ENCODE measurements around the gene SRP54.
"Not testable (repeated sequence)": the region's sequence is repeated elsewhere in the genome, so short reads cannot be mapped to it uniquely, and the experiment has no call there.

SRP54 gene

DNA sequence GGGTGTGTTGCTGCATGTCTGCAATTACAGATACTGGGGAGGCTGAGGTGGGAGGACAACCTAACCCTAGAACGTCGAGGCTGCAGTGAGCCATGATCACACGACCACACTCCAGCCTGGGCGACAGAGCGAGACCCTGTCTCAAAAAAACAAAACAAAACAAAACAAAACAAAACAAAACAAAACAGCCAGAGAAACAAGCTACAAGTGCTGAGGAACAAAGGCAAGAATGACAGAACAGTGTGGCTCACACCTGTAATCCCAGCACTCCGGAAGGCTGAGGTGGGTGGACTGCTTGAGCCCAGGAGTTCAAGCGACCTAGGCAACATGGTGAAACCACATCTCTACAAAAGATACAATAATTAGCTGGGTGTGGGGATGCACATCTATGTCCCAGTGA lies 38.0 kb upstream of the SRP54 start:
- WGBS (ENCODE audit: extremely low coverage, insufficient coverage, low lambda C conversion rate), result no CpG with 5 or more reads among the region's 7 CpGs
- Histone ChIP-seq H4K5ac (ENCODE audit: low read length) (no peak overlapping the region), H3K79me1 (ENCODE audit: low read length) (no peaks in the 10 kb centered on the region), H3K56ac (ENCODE audit: low read length) (no peak overlapping the region), H3K27ac (ENCODE audit: low read depth, low read length) (no peak overlapping the region), H2BK120ac (ENCODE audit: low read depth, low read length) (no peak overlapping the region), H3K27me3 (ENCODE audit: insufficient read depth, low read length, poor library complexity) (no peaks in the 10 kb centered on the region), H3K4me2 (ENCODE audit: low read length) (no peak overlapping the region), H2BK5ac (ENCODE audit: low read length) (no peak overlapping the region), H3K23ac (ENCODE audit: low read length) (no peak overlapping the region), H3K4me1 (ENCODE audit: control insufficient read depth, low read depth, low read length) (no peaks in the 10 kb centered on the region), H2AK5ac (ENCODE audit: low read length) (no peak overlapping the region), H3K36me3 (ENCODE audit: control insufficient read depth, insufficient read depth, low read length) (no peaks in the 10 kb centered on the region), H3K4ac (ENCODE audit: low read depth, low read length) (no peak overlapping the region), H3K4me3 (ENCODE audit: low read length) (no peak overlapping the region), H3K79me2 (ENCODE audit: control insufficient read depth, insufficient read depth, low read length) (no peaks in the 10 kb centered on the region), H4K8ac (ENCODE audit: low read depth, low read length) (no peak overlapping the region), H3K18ac (ENCODE audit: low read length) (no peak overlapping the region), H2BK15ac (replicated peaks; ENCODE audit: low read depth) (no peak overlapping the region), H3K9ac (ENCODE audit: low read length) (no peak overlapping the region)
- DNase-seq, result no peak

DNA sequence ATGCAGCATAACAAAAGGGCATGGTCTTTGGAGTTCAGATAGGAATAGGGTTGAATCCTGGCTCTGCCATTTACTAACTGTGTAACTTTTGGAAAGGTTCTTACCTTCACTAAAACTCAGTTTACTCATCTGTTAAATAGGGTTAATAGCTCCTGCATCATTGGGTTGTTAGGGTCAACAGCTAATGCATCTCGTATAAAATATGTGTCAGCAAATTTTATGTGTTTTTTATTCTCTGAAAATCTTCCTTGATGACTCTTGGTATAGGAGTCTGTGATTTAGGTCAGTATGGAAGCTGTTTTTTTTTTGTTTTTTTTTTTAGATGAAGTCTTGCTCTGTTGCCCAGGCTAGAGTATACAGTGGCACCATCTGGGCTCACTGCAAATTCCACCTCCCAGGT lies 36.1 kb upstream of the SRP54 start:
- H3K27ac ChIP-seq (ENCODE audit: low read depth, low read length), result no peak overlapping the region

DNA sequence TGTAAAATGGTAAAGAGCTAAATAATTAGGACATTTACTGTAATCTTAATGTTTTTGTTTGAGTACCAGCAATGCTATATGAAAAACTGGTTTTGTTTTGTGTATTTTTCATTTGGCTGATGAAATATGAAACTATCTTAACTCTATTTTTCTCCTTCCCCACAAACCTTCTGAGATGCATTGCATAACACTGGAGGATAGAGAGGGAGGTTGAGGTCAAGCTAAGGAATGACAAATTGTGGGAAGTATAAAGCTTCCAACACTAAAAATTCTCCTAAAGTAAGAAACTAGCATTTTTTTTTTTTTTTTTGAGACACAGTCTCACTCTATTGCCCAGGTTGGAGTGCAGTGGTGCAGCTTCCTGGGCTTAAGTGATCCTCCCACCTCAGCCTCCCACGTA lies 31.5 kb upstream of the SRP54 start:
- H3K23ac ChIP-seq (ENCODE audit: low read length), result no peak overlapping the region
- no peaks in the 10 kb centered on the region for H3K4me1 ChIP-seq (ENCODE audit: control insufficient read depth, low read depth, low read length)
- H2BK5ac ChIP-seq (ENCODE audit: low read length), result no peak overlapping the region
- H2AK5ac ChIP-seq (ENCODE audit: low read length), result no peak overlapping the region
- no peaks in the 10 kb centered on the region for H3K79me1 ChIP-seq (ENCODE audit: low read length)
- H3K27ac ChIP-seq (ENCODE audit: low read depth, low read length), result no peak overlapping the region
- no peak overlapping the region for H3K4me2 ChIP-seq (ENCODE audit: low read length)
- H4K5ac ChIP-seq (ENCODE audit: low read length), result no peak overlapping the region
- no peak for DNase-seq
- H2BK120ac ChIP-seq (ENCODE audit: low read depth, low read length), result no peak overlapping the region
- no peak overlapping the region for H3K18ac ChIP-seq (ENCODE audit: low read length)
- no peaks in the 10 kb centered on the region for H3K27me3 ChIP-seq (ENCODE audit: insufficient read depth, low read length, poor library complexity)
- no peak overlapping the region for H3K56ac ChIP-seq (ENCODE audit: low read length)
- no peak overlapping the region for H2BK15ac ChIP-seq (replicated peaks; ENCODE audit: low read depth)
- no peak overlapping the region for H4K8ac ChIP-seq (ENCODE audit: low read depth, low read length)
- no peak overlapping the region for H3K4ac ChIP-seq (ENCODE audit: low read depth, low read length)
- H3K79me2 ChIP-seq (ENCODE audit: control insufficient read depth, insufficient read depth, low read length), result no peaks in the 10 kb centered on the region
- H3K36me3 ChIP-seq (ENCODE audit: control insufficient read depth, insufficient read depth, low read length), result no peaks in the 10 kb centered on the region
- WGBS (ENCODE audit: extremely low coverage, insufficient coverage, low lambda C conversion rate), result no CpG with 5 or more reads among the region's 1 CpG
- no peak overlapping the region for H3K9ac ChIP-seq (ENCODE audit: low read length)
- no peak overlapping the region for H3K4me3 ChIP-seq (ENCODE audit: low read length)

More for the DNA sequence above, 36.1 kb upstream of the SRP54 start:
- H4K8ac ChIP-seq (ENCODE audit: low read depth, low read length), result no peak overlapping the region
- H3K36me3 ChIP-seq (ENCODE audit: control insufficient read depth, insufficient read depth, low read length), result no peaks in the 10 kb centered on the region
- H3K4me3 ChIP-seq (ENCODE audit: low read length), result no peak overlapping the region
- no peak for DNase-seq
- no peak overlapping the region for H2BK15ac ChIP-seq (replicated peaks; ENCODE audit: low read depth)
- no peaks in the 10 kb centered on the region for H3K4me1 ChIP-seq (ENCODE audit: control insufficient read depth, low read depth, low read length)
- H2BK5ac ChIP-seq (ENCODE audit: low read length), result no peak overlapping the region
- no peak overlapping the region for H2BK120ac ChIP-seq (ENCODE audit: low read depth, low read length)
- H3K9ac ChIP-seq (ENCODE audit: low read length), result no peak overlapping the region
- H3K4me2 ChIP-seq (ENCODE audit: low read length), result no peak overlapping the region
- H3K18ac ChIP-seq (ENCODE audit: low read length), result no peak overlapping the region
- H4K5ac ChIP-seq (ENCODE audit: low read length), result no peak overlapping the region
- H3K56ac ChIP-seq (ENCODE audit: low read length), result no peak overlapping the region
- WGBS (ENCODE audit: extremely low coverage, insufficient coverage, low lambda C conversion rate), result no CpG with 5 or more reads among the region's 1 CpG
- no peak overlapping the region for H3K4ac ChIP-seq (ENCODE audit: low read depth, low read length)
- H3K79me1 ChIP-seq (ENCODE audit: low read length), result no peaks in the 10 kb centered on the region
- H2AK5ac ChIP-seq (ENCODE audit: low read length), result no peak overlapping the region
- no peaks in the 10 kb centered on the region for H3K79me2 ChIP-seq (ENCODE audit: control insufficient read depth, insufficient read depth, low read length)
- H3K23ac ChIP-seq (ENCODE audit: low read length), result no peak overlapping the region
- no peaks in the 10 kb centered on the region for H3K27me3 ChIP-seq (ENCODE audit: insufficient read depth, low read length, poor library complexity)

DNA sequence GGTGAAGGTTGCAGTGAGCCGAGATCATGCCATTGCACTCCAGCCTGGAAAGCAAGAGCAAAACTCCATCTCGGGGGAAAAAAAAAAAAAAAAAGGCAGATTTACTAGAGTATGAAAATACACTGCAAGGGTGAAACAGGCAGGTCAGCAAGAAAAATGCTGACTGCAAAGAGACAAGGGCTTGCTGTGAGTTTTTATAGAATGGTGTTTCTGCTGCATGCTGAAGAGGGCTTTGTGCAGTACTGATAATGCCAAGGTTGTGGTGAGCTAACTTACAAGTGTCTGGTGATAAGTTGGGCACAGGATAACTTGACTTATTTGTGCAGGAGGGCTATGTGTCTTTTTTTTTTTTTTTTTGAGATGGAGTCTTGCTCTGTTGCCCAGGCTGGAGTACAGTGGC lies 25.9 kb upstream of the SRP54 start:
- no peak for DNase-seq
- Histone ChIP-seq H3K4me1 (ENCODE audit: control insufficient read depth, low read depth, low read length) (no peaks in the 10 kb centered on the region), H4K5ac (ENCODE audit: low read length) (no peak overlapping the region), H3K79me2 (ENCODE audit: control insufficient read depth, insufficient read depth, low read length) (no peaks in the 10 kb centered on the region), H3K4ac (ENCODE audit: low read depth, low read length) (no peak overlapping the region), H4K8ac (ENCODE audit: low read depth, low read length) (no peak overlapping the region), H3K18ac (ENCODE audit: low read length) (no peak overlapping the region), H2BK5ac (ENCODE audit: low read length) (no peak overlapping the region), H3K56ac (ENCODE audit: low read length) (no peak overlapping the region), H3K27me3 (ENCODE audit: insufficient read depth, low read length, poor library complexity) (no peaks in the 10 kb centered on the region), H3K4me3 (ENCODE audit: low read length) (no peak overlapping the region), H3K27ac (ENCODE audit: low read depth, low read length) (no peak overlapping the region), H3K79me1 (ENCODE audit: low read length) (no peaks in the 10 kb centered on the region), H3K9ac (ENCODE audit: low read length) (no peak overlapping the region), H3K4me2 (ENCODE audit: low read length) (no peak overlapping the region), H3K36me3 (ENCODE audit: control insufficient read depth, insufficient read depth, low read length) (no peaks in the 10 kb centered on the region), H2BK120ac (ENCODE audit: low read depth, low read length) (no peak overlapping the region), H2BK15ac (replicated peaks; ENCODE audit: low read depth) (no peak overlapping the region), H2AK5ac (ENCODE audit: low read length) (no peak overlapping the region), H3K23ac (ENCODE audit: low read length) (no peak overlapping the region)
- WGBS (ENCODE audit: extremely low coverage, insufficient coverage, low lambda C conversion rate), result no CpG with 5 or more reads among the region's 2 CpGs

DNA sequence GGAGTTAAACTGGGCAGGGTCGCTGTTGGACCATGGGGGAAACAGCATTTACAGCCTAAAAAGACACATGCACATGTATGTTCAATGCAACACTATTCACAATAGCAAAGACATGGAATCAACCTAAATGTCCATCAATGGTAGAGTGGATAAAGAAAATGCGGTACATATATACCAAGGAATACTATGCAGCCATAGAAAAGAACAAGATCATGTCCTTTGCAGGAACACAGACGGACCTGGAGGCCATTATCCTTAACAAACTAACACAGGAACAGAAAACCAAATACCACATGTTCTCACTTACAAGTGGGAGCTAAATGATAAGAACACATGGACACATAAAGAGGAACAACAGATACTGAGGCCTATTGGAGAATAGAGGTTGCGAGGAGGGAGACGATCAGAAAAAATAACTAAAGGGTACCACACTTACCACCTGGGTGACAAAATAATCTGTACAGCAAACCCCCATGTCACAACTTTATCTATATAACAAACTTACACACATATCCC lies 25.0 kb upstream of the SRP54 start:
- Histone ChIP-seq H2AK5ac (ENCODE audit: low read length) (no peak overlapping the region), H3K4me1 (ENCODE audit: control insufficient read depth, low read depth, low read length) (no peaks in the 10 kb centered on the region), H3K23ac (ENCODE audit: low read length) (no peak overlapping the region), H2BK5ac (ENCODE audit: low read length) (no peak overlapping the region), H3K79me2 (ENCODE audit: control insufficient read depth, insufficient read depth, low read length) (no peaks in the 10 kb centered on the region), H3K27ac (ENCODE audit: low read depth, low read length) (no peak overlapping the region), H3K18ac (ENCODE audit: low read length) (no peak overlapping the region), H4K5ac (ENCODE audit: low read length) (no peak overlapping the region), H3K4me2 (ENCODE audit: low read length) (no peak overlapping the region), H4K8ac (ENCODE audit: low read depth, low read length) (no peak overlapping the region), H3K4ac (ENCODE audit: low read depth, low read length) (no peak overlapping the region), H3K36me3 (ENCODE audit: control insufficient read depth, insufficient read depth, low read length) (no peaks in the 10 kb centered on the region), H3K56ac (ENCODE audit: low read length) (no peak overlapping the region), H3K9ac (ENCODE audit: low read length) (no peak overlapping the region), H3K79me1 (ENCODE audit: low read length) (no peaks in the 10 kb centered on the region), H3K27me3 (ENCODE audit: insufficient read depth, low read length, poor library complexity) (no peaks in the 10 kb centered on the region), H2BK15ac (replicated peaks; ENCODE audit: low read depth) (no peak overlapping the region), H2BK120ac (ENCODE audit: low read depth, low read length) (no peak overlapping the region), H3K4me3 (ENCODE audit: low read length) (no peak overlapping the region)
- no peak for DNase-seq
- no CpG with 5 or more reads among the region's 5 CpGs for WGBS (ENCODE audit: extremely low coverage, insufficient coverage, low lambda C conversion rate)

DNA sequence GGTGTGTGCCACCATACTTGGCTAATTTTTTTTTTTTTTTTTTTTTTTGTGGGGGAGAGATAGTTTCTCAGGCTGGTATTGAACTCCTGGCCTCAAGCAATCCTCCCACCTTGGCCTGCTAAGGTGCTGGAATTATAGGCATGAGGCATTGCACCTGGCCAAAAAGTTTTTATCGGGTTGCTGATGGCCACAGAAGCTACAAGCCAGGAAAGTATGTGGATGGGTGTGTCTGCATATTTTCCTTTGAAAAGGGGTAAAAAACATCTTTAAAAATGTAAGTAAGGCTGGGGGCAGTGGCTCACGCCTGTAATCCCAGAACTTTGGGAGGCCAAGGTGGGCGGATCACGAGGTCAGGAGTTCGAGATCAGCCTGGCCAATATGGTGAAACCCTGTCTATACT lies 20.7 kb upstream of the SRP54 start:
- no CpG with 5 or more reads among the region's 5 CpGs for WGBS (ENCODE audit: extremely low coverage, insufficient coverage, low lambda C conversion rate)

More for the DNA sequence above, 20.7 kb upstream of the SRP54 start:
- not testable (repeated sequence) for H3K79me2 ChIP-seq (ENCODE audit: control insufficient read depth, insufficient read depth, low read length); H3K4me2 ChIP-seq (ENCODE audit: low read length); H2BK15ac ChIP-seq (replicated peaks; ENCODE audit: low read depth); H2AK5ac ChIP-seq (ENCODE audit: low read length); H3K27me3 ChIP-seq (ENCODE audit: insufficient read depth, low read length, poor library complexity); H3K56ac ChIP-seq (ENCODE audit: low read length); H3K23ac ChIP-seq (ENCODE audit: low read length); H3K36me3 ChIP-seq (ENCODE audit: control insufficient read depth, insufficient read depth, low read length); H3K18ac ChIP-seq (ENCODE audit: low read length); H3K4me1 ChIP-seq (ENCODE audit: control insufficient read depth, low read depth, low read length); H3K4me3 ChIP-seq (ENCODE audit: low read length); H3K9ac ChIP-seq (ENCODE audit: low read length); H2BK5ac ChIP-seq (ENCODE audit: low read length); H2BK120ac ChIP-seq (ENCODE audit: low read depth, low read length); H3K27ac ChIP-seq (ENCODE audit: low read depth, low read length); DNase-seq; H3K4ac ChIP-seq (ENCODE audit: low read depth, low read length); H4K8ac ChIP-seq (ENCODE audit: low read depth, low read length); H3K79me1 ChIP-seq (ENCODE audit: low read length); H4K5ac ChIP-seq (ENCODE audit: low read length)

Measured in mesendoderm (in vitro differentiated cells).